GM18502 (cell line): ENCODE measurements around the gene APOBEC3F.
"Not testable (repeated sequence)": the region's sequence is repeated elsewhere in the genome, so short reads cannot be mapped to it uniquely, and the experiment has no call there.

Source experiments
- ATAC-seq: cut with Tn5 transposase; IDR thresholded peaks from one replicate; pipeline ENCODE4 v1.9.1; 2021; ENCODE audit warnings: mild to moderate bottlenecking; ENCODE audit not compliant: unreplicated experiment, poor library complexity

The APOBEC3F gene

DNA sequence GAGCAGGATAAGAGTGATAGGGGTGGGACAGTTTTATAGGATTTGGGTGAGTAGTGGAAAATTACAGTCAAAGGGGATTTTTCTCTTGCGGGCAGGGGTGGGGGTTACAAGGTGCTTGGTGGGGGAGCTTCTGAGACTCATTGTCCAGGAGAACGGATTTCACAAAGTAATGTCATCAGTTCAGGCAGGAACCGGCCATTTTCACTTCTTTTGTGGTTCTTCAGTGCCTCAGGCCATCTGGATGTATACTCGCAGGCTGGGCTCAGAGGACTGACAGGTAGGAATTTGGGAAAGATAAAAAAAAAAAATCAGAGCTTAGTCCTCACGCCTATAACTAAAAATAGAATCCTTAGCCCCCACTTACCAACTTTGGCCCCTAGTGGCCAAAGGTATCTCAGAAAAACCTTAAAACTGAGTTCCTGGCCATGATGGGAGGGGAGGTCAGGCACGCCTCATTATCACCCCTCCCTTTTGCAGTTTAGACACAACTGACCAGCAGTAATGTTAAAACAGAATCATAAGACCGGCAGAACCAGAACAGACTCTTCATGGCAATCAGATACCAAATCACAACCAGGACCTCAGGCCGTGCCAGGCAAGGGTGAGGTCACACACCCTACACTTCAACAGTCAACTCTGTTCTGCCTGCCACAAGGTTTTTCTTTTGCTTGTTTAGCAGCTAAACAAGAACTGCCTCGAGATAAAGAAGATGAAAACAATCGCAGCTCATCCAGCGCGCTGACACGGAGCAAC lies 27.5 kb downstream of the APOBEC3F start:
- no peak for ATAC-seq

DNA sequence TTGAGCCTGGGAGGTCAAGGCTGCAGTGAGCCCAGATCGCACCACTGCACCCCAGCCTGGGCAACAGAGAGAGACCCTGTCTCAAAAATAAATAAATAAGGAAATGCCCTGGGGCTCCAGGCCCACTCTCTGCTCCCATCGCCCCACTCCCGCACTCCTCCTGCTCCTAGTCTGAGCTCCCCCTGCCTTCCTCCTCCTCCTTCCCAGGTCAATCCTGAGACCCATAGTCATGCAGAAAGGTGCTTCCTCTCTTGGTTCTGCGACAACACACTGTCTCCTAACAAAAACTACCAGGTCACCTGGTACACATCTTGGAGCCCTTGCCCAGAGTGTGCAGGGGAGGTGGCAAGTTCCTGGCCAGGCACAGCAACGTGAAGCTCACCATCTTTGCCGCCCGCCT lies 29.5 kb downstream of the APOBEC3F start:
- ATAC-seq, result no peak

DNA sequence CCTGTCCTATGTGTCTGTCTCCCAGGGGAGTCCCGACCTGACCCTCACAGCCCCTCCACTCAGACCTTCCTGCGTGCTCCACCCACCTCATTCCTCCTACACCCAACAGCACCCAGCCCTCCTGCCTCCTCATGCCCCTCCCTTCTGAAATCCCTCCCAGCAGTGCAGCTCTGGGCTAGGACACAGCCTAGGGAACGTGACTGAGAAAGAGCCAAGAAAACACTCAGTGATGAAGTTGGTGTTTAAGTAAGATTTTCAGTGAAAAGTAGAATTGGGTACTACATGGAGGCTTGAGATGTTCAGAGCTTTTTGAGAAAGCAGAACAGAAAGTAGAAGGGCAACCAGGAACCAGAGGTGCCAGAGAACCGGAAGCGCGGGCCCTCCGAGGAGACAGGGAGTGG lies 31.9 kb downstream of the APOBEC3F start:
- not testable (repeated sequence) for ATAC-seq

DNA sequence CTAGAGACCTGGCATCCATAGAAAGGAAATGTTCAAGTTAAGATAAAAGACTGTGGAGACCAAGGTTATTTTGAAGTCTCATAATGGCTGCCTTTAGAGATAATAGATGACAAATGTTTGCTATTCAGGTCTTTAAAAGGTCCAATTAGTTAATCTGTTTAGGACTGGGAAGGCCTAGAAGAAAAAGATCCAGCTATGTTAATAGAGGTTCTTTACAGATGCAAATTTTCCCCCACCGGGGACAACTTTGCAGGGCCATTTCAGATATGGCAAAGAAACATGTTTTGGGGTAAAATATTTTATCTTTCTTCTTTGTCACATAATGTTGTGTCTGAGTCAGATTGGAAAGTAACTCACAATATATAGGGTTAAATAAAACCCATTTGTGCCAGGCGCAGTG lies 33.3 kb downstream of the APOBEC3F start:
- ATAC-seq, result no peak

DNA sequence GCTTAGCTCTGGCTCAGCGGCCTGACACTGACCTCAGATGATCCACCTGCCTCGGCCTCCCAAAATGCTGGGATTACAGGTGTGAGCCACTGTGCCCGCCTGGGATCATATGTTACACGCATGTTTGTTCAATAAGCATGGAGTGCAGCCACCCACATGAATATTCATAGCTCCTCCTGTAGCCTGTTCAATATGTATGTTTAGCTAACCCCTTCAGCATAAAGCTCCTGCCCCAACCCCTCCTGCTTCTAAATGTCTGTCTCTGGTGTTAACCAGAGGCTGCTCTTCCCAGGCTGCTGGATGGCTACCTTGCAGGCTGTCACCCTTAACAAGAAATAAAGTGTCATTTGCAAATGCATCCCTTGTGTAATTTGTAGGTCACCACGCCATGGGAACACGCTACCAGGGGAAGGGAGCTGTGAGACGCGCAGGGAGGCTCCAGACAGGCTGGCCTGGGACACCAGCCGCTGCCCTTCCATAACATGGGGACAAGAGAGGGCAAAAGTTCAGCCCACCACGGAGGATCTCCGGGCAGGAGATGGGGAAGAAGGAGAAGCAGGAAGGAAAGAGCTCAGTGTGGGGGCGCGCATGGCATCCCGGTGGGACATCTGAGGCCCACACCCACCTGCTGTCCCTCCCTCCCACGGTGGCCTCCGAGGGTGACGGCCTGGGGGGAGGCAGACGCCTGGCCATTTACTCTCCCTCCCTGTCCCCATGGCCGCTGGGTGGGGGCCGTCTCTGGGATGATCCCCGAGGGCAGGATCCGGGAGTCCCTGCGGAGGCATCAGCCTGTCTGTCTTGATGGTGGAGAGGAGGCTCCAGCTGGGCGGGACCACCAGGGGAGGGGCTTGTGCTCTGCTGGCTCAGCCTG lies 35.7 kb downstream of the APOBEC3F start:
- not testable (repeated sequence) for ATAC-seq

DNA sequence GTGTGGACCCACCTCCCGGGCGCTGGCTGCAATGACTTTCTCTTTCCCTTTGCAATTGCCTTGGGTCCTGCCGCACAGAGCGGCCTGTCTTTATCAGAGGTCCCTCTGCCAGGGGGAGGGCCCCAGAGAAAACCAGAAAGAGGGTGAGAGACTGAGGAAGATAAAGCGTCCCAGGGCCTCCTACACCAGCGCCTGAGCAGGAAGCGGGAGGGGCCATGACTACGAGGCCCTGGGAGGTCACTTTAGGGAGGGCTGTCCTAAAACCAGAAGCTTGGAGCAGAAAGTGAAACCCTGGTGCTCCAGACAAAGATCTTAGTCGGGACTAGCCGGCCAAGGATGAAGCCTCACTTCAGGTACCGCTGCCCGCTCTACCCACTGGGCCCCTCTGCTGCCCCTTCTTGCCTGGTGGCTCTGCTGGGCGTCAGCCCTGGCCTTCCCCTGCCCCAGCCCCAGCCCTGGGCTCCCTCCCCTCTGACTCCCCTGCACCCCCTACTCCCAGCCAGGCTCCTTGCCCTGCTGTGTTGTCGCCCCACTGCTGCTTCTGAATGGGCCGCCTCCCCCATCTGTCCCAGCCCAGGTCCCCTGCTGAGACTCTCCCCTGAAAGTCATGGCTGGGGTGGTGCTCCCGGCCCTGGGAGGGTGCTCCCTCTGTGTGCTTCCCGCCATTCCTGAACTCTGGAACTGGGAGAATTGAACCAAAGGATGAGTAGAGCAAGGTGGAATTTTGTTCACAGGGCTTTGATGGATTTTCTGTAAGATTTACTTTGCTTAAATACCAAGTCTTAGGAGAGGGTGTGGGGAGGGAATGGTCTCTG lies 36.6 kb downstream of the APOBEC3F start, which contains the start of gene APOBEC3G:
APOBEC3G (plus strand) TSS at position 250 of the 815 bp plus-strand sequence; CDS start at position 337, 87 bp downstream.
- ATAC-seq, result peak; percentile 78

DNA sequence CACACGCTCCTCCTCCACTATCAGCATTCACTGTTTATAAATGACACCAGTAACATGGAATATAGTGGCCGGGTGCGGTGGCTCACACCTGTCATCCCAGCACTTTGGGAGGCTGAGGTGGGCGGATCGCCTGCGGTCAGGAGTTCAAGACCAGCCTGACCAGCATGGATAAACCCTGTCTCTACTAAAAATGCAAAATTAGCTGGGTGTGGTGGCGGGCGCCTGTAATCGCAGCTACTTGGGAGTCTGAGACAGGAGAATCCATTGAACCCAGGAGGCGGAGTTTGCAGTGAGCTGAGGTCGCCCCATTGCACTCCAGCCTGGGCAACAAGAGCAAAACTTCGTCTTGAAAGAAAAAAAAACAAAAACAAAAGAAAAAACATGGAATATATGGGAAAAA lies 37.2 kb downstream of the APOBEC3F start:
- not testable (repeated sequence) for ATAC-seq

DNA sequence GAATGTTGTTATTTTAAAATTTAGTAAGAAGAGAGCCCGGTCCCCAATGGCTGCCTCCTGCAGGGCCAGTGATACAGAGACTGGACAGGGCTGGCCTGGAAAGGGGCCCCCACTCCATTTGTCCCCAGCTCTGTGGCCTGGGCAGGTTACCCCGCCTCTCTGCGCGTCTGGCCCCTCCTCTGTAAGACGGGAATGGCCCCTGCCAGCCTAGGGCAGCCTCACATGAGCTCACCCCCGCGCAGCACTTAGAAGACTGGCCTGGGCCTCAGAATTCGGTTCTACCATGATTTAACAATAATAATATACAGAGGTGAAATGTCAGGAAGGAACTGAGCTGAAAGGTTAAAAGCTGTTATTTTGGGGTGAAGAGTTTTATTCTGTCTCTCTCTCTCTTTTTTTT lies 37.7 kb downstream of the APOBEC3F start:
- ATAC-seq, result no peak

DNA sequence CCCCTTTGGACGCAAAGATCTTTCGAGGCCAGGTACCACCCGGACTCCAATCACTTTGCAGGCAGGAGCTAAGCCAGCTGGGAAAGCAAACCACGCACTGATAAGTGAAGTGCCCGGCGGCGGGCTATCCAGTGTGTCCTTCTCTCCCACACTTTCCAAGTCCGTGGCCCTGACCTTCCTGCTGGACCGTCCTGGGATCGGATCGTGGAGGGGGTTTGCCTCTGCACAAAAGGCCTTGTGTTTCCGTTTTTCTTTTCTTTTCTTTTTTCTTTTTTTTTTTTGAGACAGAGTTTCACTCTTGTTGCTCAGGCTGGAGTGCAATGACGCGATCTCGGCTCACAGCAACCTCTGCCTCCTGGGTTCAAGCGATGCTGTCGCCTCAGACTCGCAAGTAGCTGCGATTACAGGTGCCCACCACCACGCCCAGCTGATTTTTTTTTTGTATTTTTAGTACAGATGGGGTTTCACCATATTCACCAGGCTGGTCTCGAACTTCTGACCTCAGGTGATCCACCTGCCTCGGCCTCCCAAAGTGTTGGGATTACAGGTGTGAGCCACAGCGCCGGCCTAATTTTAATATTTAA lies 38.5 kb downstream of the APOBEC3F start:
- ATAC-seq, result not testable (repeated sequence)

DNA sequence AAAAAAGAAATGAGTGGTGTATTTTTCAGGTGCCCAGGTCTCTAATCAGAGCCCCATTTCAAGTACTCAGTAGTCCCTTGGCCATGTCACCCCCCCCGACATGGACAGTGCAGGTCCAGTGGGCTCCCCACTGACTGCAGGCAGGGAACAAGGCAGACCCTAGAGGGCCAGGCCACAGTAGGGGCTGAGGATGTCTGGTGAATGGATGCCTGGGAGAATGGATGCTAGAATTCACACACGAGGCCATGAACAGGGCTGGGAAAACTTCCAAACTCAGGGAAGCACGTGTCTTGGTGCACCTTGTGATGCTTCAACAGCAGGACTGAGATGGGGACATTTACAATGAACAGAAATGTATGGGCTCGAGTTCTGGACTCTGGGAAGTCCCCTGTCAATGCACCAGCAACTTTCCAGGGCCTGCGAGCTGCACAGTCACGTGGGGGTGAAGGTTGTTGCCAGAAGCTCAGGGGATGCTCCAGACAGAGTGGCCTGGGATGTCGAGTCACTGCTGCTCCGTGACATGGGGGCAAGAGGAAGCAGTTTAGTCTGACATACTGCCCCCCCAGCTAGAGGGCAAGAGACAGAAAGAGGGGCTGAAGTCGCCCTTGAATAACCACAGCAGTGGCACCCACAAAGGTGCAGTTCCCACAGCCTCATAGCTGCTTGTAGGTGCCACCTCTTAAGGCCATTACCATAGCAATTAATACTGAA lies 39.5 kb downstream of the APOBEC3F start:
- no peak for ATAC-seq

DNA sequence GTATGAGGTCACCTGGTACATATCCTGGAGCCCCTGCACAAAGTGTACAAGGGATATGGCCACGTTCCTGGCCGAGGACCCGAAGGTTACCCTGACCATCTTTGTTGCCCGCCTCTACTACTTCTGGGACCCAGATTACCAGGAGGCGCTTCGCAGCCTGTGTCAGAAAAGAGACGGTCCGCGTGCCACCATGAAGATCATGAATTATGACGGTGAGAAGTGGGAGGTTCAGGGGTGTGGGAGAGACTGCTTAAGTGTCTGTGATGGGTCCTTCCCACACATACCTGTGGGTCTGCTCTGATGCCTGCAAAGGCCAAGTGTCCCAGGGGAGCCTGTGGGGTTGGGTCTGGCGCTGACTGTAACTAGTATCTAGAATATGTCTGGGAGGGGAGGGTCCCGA lies 40.4 kb downstream of the APOBEC3F start:
- ATAC-seq, result no peak

DNA sequence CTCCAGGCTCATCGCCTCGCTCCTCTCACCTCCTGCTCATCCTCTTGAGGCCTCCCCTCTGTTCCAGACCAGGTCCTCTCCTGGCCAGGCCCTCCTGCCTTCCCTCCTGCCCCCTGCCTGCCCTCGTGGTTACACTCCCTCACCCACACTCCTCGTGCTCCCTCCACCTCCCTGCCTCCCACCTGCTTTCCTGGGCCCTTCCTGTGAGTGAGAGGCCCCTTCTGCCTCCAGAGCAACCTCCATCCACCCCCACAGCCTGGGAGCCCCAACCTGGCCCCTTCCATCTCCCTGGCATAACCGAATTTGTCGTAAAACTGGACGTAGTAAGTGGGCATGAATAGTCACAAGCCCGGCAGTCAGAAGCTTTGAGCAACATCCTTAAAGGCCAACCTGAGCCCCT lies 40.9 kb downstream of the APOBEC3F start:
- no peak for ATAC-seq

DNA sequence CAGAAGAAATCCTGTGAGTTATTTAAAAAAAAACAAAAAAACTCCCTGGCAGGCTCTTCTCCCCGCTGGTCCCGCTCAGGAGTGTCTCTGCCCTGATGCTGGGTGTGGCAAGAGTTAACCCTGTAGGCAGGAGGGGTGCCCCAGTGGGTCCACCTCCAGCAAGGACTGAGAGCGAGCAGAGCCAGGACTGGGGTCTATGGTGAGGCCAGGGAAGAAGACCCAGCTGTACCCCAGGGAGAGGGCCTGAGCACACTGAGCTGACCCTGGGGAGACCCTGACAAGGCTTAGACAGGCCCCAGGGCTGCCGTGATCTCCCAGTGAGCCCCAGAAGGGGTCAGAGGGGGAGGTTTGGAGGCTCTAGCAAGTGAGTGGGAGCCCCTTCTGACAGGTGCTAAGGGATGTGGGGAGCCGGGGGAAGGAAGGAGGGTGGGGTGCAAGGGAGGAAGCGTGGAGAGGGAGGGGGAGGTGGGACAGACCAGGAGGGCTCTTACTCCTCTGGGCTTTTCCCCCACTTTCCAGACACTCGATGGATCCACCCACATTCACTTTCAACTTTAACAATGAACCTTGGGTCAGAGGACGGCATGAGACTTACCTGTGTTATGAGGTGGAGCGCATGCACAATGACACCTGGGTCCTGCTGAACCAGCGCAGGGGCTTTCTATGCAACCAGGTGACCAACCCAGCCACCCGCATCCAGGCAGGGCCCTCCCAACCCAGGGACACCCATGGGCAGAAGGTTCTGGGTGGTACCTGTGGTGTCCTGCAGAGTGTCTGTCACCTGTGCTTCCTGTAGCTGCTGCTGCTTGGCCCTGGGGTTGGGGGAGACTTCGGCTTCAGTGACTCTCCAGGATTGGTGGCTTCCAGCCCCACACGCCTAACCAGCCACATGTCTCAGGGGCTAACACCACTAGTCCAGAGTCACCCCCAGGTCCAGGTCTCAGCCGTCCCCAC lies 42.8 kb downstream of the APOBEC3F start:
- ATAC-seq, result no peak

DNA sequence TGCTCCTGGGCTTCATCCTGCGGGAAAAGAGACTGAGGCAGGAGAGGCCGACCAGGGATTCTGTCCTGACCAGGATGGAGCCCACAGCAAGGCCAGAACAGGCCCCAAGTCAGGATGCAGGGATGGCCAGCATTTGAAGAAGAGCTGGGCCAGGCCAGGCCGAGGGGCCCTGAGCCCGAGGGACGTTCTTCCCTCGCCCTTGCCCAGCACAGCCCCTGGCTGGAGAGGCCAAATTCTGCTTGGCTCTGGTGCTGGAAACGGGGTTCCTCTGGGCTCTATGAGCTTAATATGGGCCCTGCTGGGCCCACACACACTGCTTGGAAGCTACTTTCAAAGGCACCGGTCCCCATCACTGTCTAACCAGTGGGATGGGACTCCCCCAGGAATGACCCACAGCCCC lies 44.0 kb downstream of the APOBEC3F start:
- no peak for ATAC-seq

DNA sequence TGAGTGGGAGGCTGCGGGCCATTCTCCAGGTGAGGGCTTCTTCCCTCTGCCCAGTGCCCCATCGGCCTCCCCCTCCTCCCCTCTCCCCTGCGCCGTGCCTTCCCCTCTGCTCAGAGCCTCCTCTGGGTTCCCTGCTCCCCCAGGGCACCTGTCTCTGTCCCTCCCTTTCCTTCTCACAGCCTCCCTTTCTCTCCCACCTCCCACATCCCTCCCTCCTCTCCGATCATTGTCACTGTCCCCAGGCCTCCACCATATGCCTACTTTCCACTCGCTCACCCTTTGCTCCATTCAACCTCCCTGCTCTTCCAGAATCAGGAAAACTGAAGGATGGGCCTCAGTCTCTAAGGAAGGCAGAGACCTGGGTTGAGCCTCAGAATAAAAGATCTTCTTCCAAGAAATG lies 46.4 kb downstream of the APOBEC3F start:
- ATAC-seq, result no peak

DNA sequence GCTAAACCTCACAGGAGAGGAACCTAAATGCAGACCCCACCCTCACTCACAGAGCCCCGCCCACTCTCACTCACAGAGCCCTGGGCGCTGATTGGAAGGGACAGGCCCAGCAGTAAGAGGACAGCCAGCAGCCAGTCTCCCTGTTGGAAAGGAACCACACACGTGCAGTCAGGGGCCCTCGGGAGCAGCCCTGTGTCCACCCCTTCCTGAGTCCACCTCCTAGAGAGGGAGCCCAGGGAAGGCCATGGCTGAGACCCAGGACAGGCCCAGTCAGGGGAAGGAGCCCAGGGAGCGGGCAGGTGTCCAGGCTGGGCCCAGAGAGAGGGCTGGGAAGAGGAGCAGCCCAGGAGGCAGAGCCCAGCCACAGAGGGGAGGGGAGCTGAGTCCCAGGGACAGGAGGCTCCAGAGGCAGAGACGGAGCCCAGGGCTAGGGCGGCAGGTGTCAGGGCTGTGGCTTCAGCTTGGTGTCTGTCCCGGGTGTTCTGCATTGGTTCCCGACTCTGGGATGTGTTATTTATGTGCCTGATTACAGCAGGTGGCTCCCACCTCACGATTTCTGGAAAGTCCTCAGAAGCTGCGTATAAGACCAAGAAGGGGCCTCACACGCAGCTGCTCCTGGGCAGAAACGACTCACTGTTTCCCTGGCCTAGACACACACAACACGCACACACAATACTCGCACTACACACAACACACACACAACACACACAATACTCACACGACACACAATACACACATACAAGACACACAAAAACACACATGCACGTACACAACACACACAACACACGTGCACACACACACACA lies 47.4 kb downstream of the APOBEC3F start:
- no peak for ATAC-seq

DNA sequence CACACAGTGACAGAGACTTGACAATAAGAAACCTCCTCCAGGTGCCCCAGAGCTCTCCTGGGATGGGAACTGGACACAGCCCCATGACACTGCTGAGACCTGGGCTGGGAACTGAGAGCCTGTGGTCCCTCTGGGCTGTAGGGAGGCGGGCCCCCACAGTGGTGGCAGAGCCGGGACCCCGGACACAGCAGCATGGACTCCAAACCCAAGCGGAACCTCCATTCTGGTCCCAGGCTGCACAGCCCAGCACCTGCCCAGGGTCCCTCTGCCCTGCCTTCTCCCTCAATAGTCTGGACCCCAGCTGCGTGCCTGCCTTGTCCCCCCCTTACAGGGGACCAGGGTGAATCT lies 48.0 kb downstream of the APOBEC3F start:
- ATAC-seq, result no peak

DNA sequence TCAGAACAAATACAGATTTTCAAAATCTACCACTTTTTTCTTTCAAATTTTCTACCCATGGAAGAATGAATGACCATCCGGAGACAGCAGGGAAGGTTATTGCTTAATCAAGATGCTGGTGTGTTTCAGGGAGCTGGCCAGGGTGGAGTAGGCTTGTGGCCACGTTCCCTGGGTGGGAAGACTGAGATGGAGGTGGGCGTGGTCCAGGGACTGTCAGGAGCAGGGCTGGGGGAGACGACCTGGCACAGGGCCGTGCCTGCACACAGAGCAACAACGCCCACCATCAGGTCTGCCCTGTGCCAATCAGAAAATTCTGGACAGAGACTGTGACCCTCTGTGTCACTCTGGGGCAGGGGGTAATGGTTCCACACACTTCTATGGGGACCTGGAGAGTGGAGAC lies 49.3 kb downstream of the APOBEC3F start:
- ATAC-seq, result no peak
